GM10248 (cell line): ENCODE results near the gene CD2BP2.

Source experiments
- CTCF ChIA-PET: fragments of 300-600 bp; sonication (Branson Sonifier 250); formaldehyde crosslinking; extraction: SDS; loops from one replicate; lab custom pipeline; 2021; ENCODE audit warnings: antibody characterized with exemption; lab: Yijun Ruan, JAX
- POLR2A ChIA-PET: fragments of 350-650 bp; sonication (Branson Sonifier 250); formaldehyde crosslinking; extraction: SDS; loops from one replicate; lab custom pipeline; 2020; ENCODE audit warnings: antibody characterized with exemption; lab: Yijun Ruan, JAX
- DNase-seq: peaks from one replicate; pipeline ENCODE4 v3.0.0; 2012; ENCODE audit errors: extremely low spot score
- TF ChIP-seq, protein P1 (sequence below): IDR thresholded peaks from 2 replicates; pipeline ENCODE4 v1.5.1; 2012; ENCODE audit warnings: mild to moderate bottlenecking, low read depth; ENCODE audit errors: extremely low read depth, missing control alignments, control extremely low read depth

The CD2BP2 gene

DNA sequence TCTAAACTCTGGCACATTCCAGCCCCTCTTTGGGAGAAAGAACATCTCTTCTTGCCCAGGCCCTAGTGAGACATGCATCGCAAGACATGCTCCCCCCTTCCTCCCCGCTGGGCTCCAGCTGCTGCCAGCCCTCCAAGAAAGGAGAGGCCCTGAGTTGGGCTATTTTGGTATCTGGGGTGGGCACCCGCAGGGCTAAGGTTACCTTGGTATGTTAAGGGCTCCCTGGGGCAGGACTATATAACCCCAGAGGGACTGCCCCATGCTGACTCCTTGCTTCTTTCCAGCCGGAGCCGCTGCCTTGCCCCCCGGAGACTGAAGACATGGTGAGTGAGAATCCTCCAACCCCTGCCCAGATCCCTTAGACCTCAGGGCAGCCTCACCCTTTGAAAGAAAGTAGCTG is 19.4 kb upstream of the CD2BP2 start, which contains the start of gene MYL11:
MYL11 (plus strand) TSS at position 265 of the 400 bp plus-strand sequence; CDS start at position 321, 56 bp downstream.
- TF ChIP-seq, protein P1, sequence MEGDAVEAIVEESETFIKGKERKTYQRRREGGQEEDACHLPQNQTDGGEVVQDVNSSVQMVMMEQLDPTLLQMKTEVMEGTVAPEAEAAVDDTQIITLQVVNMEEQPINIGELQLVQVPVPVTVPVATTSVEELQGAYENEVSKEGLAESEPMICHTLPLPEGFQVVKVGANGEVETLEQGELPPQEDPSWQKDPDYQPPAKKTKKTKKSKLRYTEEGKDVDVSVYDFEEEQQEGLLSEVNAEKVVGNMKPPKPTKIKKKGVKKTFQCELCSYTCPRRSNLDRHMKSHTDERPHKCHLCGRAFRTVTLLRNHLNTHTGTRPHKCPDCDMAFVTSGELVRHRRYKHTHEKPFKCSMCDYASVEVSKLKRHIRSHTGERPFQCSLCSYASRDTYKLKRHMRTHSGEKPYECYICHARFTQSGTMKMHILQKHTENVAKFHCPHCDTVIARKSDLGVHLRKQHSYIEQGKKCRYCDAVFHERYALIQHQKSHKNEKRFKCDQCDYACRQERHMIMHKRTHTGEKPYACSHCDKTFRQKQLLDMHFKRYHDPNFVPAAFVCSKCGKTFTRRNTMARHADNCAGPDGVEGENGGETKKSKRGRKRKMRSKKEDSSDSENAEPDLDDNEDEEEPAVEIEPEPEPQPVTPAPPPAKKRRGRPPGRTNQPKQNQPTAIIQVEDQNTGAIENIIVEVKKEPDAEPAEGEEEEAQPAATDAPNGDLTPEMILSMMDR: no peak
- no peak for DNase-seq
- ChIA-PET POLR2A (no interaction called here), CTCF (no interaction called here)

DNA sequence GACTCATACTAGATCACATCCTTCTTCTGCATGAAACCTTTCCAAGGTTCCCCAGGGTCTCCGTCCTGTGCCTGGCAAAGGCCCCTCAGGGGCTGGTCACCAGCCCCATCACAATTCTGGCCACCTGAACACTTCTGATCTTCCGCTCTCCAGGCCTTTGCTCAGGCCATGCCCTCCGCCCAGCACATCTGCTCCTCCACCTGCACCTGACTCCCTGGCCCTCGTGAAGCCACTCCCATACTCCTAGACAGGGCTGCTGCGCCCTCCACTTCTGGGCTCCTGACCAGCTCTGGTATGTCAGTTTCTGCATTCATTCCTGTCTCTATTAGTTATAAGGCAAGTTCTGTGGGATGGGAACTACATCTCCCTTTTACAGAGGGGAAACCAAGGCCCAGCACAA is 17.6 kb upstream of the CD2BP2 start:
- TF ChIP-seq, protein P1: no peak
- ChIA-PET POLR2A (no interaction called here), CTCF (interaction anchor here (1.0 kb wide), 1 partner anchor 10 kb away, joined by 3 read pairs; the partner anchor contains the start of gene SEPTIN1)
- DNase-seq: no peak

DNA sequence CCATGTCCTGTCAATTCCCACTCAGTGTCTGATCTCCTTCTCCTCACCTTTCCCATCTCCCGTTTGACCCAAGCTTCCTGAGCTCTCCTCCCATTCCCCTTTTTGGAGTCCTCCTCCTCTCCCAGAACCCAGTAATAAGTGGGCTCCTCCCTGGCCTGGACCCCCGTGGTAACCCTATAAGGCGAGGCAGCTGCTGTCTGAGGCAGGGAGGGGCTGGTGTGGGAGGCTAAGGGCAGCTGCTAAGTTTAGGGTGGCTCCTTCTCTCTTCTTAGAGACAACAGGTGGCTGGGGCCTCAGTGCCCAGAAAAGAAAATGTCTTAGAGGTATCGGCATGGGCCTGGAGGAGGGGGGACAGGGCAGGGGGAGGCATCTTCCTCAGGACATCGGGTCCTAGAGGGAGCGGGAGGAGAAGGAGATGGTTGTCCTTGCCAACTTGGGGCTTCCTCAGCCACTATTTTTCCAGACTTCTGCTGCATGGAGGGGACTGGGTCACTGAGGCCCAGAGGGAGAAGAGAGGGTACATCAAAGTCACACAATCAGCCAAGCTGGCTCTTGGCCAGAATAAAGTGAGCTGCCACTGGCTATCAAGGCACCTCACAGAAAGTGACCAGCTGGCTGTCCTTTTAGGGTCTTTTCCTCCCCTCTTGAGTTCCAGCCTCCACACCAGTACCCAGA is 17.1 kb upstream of the CD2BP2 start:
- POLR2A ChIA-PET: interaction anchor here (1.4 to 1.9 kb wide), 2 partner anchors 10 to 46 kb away, joined by 3 to 9 read pairs; partner anchors contain the start of gene SEPTIN1
- TF ChIP-seq, protein P1: no peak
- DNase-seq: no peak
- CTCF ChIA-PET: interaction anchor here (1.0 to 1.9 kb wide), 11 partner anchors 10 to 322 kb away, joined by 3 to 15 read pairs (median 6); partner anchors contain the start of genes CD2BP2, DCTPP1, SEPTIN1 and TBX6

DNA sequence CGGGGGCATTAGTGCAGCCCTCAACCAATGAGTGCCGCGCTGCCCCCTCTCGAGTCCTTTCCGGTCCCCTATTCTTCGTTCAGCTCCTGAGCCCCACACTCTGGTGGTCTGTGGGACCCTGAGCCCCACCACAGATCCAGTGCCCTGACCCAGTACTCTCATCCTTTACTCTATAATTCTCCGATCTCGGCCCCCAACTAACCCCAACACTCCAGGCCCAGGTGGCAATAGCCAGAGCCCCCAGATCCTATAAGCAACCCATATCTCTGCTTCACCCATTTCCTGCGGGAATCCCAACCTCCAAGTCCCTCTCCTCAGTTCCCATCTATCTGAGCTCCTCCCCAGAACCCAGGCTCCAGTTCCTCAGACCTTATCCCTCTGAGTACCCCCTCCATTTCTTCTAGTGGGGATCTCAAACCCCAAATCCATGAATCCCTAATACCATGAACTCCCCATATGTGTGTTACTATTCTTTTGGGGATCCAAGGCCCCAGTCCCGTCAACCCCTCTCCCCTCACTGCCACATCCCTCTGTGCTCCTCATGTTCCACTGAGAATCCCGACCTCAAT is 16.2 kb upstream of the CD2BP2 start:
- POLR2A ChIA-PET: interaction anchor here (0.5 to 1.9 kb wide), 8 partner anchors 8 to 279 kb away, joined by 3 to 11 read pairs (median 4); partner anchors contain the start of genes CD2BP2, SEPTIN1 and TBX6
- TF ChIP-seq, protein P1: no peak
- CTCF ChIA-PET: interaction anchor here (0.8 to 1.9 kb wide), 17 partner anchors 9 to 322 kb away, joined by 3 to 15 read pairs (median 4); partner anchors contain the start of genes CD2BP2, DCTPP1, SEPTIN1 and TBX6
- DNase-seq: no peak

DNA sequence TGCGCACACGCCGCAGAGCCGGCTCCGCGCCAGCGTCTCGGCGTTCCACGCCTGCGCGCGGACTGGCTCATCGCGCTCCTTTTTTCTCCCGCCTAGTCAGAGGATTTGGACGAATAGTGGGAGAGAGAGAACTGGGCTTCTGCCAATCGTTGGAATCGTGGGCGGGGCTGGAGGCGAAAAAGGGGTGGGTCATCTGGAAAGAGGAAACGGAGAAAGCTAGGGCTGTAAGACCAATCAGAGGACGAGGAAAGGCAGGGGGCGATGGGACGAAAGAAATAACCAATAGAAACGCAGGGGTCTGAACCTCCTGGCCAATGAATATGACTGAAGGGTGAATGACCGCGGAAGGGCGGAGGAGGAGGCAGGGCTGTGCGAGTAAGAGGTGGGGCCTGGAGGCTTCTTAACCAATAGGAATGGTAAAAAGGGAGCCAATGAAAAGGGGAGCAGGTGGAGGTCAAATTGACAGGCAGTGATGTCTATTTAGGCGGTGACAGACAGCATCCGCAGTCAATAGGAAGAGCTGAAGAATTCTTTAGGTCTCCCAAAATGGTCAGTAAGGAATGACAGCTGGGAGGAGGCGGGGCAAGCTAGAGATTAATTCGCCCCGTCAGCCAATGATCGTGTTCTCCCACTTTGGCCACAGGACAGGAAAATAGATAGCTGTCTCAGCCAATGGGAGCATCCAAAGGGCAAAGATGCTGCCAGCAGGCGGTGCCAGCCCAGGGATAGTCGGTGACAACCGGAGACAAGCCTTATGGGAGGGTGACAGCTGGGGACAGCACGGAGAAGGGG is 15.5 kb upstream of the CD2BP2 start, which contains the start of gene TBC1D10B:
TBC1D10B (minus strand) TSS at position 39 of the 792 bp plus-strand sequence. CDS start 311 bp downstream, outside the sequence.
- ChIA-PET CTCF (interaction anchor here (0.7 to 1.9 kb wide), 20 partner anchors 10 to 323 kb away, joined by 3 to 15 read pairs (median 4); partner anchors contain the start of genes CD2BP2, DCTPP1, SEPTIN1 and TBX6), POLR2A (interaction anchor here (0.5 to 1.9 kb wide), 10 partner anchors 9 to 279 kb away, joined by 3 to 11 read pairs (median 4); partner anchors contain the start of genes CD2BP2, SEPTIN1 and TBX6)
- peak; percentile 95 for DNase-seq

More for the DNA sequence above, 15.5 kb upstream of the CD2BP2 start, which contains the start of gene TBC1D10B:
- TF ChIP-seq, protein P1: no peak
